Right cardiac atrium (tissue), 5 donors: ENCODE data around the gene EPGN. TPM values are rescaled to one million over a fixed set of nuclear protein-coding genes. Genes with fewer than 3 reads are reported as not detected.

ENCODE experiments used
- ATAC-seq, 2 donors: fragments of 200-7000 bp; cut with Tn5 transposase; one replicate each; pipeline versions ENCODE4 v1.8.0 to v1.9.1; 2020; ENCODE audit warnings: moderate library complexity in 2 of 2, mild to moderate bottlenecking in 1 of 2
- DNase-seq, 3 donors: peaks; one replicate each; pipeline ENCODE4 v3.0.0-alpha.2; 2020
- H3K27ac ChIP-seq: one replicate; pipeline ENCODE4 v1.5.1; 2013; ENCODE audit warnings: mild to moderate bottlenecking, low read length, control low read depth, moderate library complexity
- H3K27me3 ChIP-seq: one replicate; pipeline ENCODE4 v1.6.1; 2013; ENCODE audit not compliant: control insufficient read depth, insufficient read depth
- H3K4me1 ChIP-seq: one replicate; pipeline ENCODE4 v1.6.1; 2013; ENCODE audit warnings: low read length; ENCODE audit not compliant: control insufficient read depth, insufficient read depth
- H3K4me3 ChIP-seq: one replicate; pipeline ENCODE4 v1.5.1; 2013; ENCODE audit warnings: low read length, control low read depth
- H3K9me3 ChIP-seq: one replicate; pipeline ENCODE4 v1.6.1; 2013; ENCODE audit warnings: low read length; ENCODE audit not compliant: control insufficient read depth
- WGBS: extraction: QIAGEN DNeasy Blood & Tissue Kit; methylation state at CpG from one replicate; pipeline ENCODE4 v1.1.7; 2013; 5-methylcytosine and 5-hydroxymethylcytosine counted together
- intact Hi-C, 4 donors: fragments of 100-400 bp; cut with DNase I; formaldehyde crosslinking; loops; one replicate each; pipeline versions ENCODE4 v1.11.0 to v1.14.0; 2022 to 2023
- polyA plus RNA-seq: library from polyadenylated mRNA; stranded (reverse); fragments of 200-250 nt; gene quantifications from one replicate; pipeline ENCODE4 v1.2.3, GENCODE V29; 2013
- total RNA-seq, 4 donors: library from RNA; stranded (reverse); fragmentation: NEBNext Ultra II Directional; extraction: Animal tissue kit (Norgen Biotek cat#: 25700); gene quantifications; one replicate each; pipeline ENCODE4 v1.2.1, GENCODE V29; 2021
- donor health status: healthy with polysubstance abuse.
- donor health status: DM: no; HTN: yes; CAD: no.
- donor health status: DM: no; HTN: no; CAD: no.
- donor health status: DM: no; HTN: yes; CAD: no; lungs with severe emphysema.
- donor health status: DM: yes; HTN: yes; CAD: no.

The EPGN gene
- total and polyA plus RNA-seq, 5 donors = 0.71 to 1.1 TPM; not detected in 3

DNA sequence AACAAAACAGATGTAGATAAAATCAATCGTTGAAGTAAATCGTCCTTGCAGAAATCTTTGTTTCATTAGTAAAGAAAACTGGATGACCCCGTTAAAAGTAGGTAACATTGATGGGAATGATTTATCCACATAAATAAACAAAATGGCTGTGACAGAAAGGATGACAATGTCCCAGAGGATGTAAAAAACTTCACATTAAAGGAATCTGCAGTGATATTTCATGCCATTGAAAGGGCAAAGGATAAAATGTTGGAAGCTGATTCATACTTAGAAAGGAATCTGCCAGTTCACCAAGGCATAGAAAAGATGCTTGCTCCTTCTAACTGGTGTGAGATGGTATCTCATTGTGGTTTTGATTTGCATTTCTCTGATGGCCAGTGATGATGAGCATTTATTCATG, 24.2 kb upstream of the EPGN start:
- intact Hi-C loops = no loop called here
- no peaks in the 10 kb centered on the region for H3K4me1 ChIP-seq
- H3K27me3 ChIP-seq = no peaks in the 10 kb centered on the region
- no peak for DNase-seq
- WGBS = 69% methylated on average over 3 of the region's 3 CpGs
- no peak overlapping the region for H3K4me3 ChIP-seq
- H3K27ac ChIP-seq = no peak overlapping the region
- ATAC-seq = no peak
- H3K9me3 ChIP-seq = no peaks in the 10 kb centered on the region

DNA sequence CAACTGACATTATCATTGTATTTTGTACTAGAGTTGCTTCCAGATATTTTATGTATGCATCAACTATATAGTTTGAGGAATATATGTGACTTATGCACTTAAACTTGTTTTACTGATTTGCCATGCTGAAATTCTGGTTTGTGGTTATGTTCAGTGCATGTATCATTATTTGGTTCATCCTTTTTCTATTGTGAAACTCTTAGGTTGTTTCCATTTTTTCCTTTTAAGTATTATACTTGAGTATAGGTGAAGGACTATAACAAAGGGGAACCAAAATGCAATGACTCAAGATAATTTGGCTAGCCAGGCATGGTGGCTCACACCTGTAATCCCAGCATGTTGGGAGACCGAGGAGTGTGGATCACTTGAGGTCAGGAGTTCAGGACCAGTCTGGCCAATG, 21.1 kb upstream of the EPGN start:
- H3K27me3 ChIP-seq = no peaks in the 10 kb centered on the region
- ATAC-seq (no peak), DNase-seq (no peak)
- intact Hi-C loops = no loop called here
- H3K9me3 ChIP-seq = no peaks in the 10 kb centered on the region
- no peak overlapping the region for H3K4me3 ChIP-seq
- no peak overlapping the region for H3K27ac ChIP-seq
- H3K4me1 ChIP-seq = no peaks in the 10 kb centered on the region
- WGBS = 95% methylated on average over 1 of the region's 1 CpG

DNA sequence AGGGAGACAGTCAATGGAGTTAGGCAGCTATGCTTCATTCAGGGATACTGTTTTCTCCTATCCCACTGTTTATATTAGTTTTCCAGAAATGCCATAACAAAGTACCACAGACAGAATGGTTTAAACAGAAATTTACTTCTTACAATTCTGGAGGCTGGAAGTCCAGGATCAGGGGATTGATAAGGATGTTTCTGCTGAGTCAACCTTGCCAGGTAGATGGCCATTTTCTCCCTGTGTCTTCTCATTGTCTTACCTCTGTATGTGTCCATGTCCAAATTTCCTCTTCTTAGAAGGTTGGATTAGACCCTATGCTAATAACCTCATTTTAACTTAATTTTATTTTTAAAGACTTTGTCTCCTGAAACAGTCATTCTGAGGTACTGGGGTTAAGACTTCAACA, 20.5 kb upstream of the EPGN start:
- Histone ChIP-seq H3K4me1 (no peaks in the 10 kb centered on the region), H3K9me3 (no peaks in the 10 kb centered on the region), H3K4me3 (no peak overlapping the region), H3K27ac (no peak overlapping the region), H3K27me3 (no peaks in the 10 kb centered on the region)
- intact Hi-C loops = no loop called here
- ATAC-seq = no peak
- DNase-seq = no peak

DNA sequence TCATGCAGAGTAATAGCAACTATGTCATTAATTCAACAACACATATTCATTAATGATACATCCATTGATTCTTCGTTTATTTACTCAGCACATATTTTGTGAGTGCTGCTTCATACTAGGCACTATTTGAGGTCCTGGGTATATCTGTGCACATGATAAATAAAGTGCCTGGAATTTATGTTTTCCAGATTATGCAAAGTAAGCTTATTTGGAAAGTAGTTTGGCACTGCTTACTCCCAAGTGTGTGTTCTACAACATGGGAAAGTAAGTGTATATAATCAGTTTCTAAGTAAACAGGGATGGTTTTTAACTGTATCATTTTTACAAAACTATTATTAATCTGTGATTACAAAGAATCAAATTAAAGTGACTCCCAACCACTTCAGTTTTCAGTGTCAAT, 16.8 kb upstream of the EPGN start:
- Histone ChIP-seq H3K27ac (no peak overlapping the region), H3K9me3 (no peaks in the 10 kb centered on the region), H3K4me1 (no peaks in the 10 kb centered on the region), H3K27me3 (no peaks in the 10 kb centered on the region), H3K4me3 (no peak overlapping the region)
- intact Hi-C loops = no loop called here
- 85% methylated on average over 1 of the region's 1 CpG for WGBS
- ATAC-seq (no peak), DNase-seq (no peak)

DNA sequence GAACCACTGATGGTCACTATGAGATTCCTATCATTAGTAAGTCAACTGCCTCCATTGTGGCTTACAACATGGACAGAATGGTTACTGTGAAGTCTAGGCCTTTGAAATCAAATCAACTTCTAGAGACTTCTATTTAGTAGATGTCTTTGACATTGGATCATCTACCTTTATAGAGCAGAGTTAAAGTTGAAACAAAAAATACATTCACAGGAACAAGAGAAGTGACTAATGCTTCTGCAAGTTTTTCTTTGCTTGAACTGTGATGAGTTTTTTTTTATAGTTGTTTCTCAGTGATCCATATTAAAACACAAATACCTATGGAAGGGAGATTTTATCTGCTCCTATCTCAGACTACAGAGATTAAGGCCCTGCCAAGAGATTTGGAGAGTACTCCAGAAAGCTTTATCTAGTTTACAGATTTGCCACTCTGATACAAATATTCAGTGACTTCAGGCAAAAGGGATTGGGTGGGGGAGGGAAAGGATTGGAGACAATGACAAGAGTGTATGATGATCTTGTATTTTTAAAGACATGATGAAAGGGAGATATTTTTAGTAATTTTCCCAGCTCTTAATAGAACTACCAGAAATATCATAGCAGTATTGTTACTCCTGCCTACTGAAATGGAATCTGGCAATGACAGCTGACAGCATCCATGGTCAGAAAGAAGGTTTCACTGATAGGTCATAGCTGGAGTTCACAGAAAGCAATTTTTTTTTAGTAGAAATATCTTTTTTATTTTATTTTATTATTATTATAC, 16.0 kb upstream of the EPGN start:
- Histone ChIP-seq H3K27me3 (no peaks in the 10 kb centered on the region), H3K9me3 (no peaks in the 10 kb centered on the region), H3K4me3 (no peak overlapping the region), H3K4me1 (no peaks in the 10 kb centered on the region), H3K27ac (no peak overlapping the region)
- ATAC-seq = no peak
- intact Hi-C loops = no loop called here
- no peak for DNase-seq

DNA sequence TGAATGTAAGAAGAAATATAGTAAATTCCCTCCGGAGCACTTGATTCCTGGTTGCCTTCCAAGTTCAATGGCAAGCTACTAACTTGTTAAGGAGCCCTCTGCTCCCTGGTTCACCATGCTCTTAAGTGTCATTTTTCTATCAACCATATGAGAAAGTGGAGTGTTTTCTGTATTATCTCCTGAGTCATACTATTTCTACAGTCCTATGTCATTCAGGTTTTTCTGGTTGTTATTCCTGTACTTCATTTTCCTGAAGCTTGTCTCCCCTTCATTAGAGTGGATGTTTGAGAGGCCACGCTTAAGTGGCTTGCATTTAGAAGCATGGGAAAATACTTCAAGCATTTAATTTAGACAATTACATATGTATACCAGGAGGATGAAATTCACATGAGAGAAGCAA, 14.7 kb upstream of the EPGN start:
- WGBS = 82% methylated on average over 2 of the region's 2 CpGs
- H3K27ac ChIP-seq = no peak overlapping the region
- H3K27me3 ChIP-seq = no peaks in the 10 kb centered on the region
- no peak for DNase-seq
- H3K9me3 ChIP-seq = no peaks in the 10 kb centered on the region
- intact Hi-C loops = no loop called here
- H3K4me3 ChIP-seq = no peak overlapping the region
- no peaks in the 10 kb centered on the region for H3K4me1 ChIP-seq
- no peak for ATAC-seq

DNA sequence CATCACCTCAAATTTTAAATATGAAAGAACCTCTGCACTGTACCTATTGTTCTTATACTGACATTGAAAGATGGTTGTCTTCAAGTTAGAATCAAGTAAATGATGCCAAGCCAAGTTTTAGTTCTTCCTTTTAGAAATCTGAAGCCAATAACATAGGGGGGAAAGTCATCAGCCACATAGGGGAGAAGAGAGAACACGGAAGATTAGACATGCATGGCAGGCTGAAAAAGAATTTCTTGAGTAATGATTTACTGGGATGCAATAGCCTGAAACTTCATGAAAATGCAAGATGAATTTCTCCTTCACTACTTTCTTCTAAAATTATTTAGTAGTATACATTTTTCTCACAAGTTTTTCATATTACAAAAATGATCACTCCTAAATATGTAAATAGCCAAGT, 13.6 kb upstream of the EPGN start:
- WGBS = 94% methylated on average over 1 of the region's 1 CpG
- DNase-seq = no peak
- intact Hi-C loops = no loop called here
- no peak for ATAC-seq
- Histone ChIP-seq H3K4me3 (no peak overlapping the region), H3K9me3 (no peaks in the 10 kb centered on the region), H3K27ac (no peak overlapping the region), H3K4me1 (no peaks in the 10 kb centered on the region), H3K27me3 (no peaks in the 10 kb centered on the region)

DNA sequence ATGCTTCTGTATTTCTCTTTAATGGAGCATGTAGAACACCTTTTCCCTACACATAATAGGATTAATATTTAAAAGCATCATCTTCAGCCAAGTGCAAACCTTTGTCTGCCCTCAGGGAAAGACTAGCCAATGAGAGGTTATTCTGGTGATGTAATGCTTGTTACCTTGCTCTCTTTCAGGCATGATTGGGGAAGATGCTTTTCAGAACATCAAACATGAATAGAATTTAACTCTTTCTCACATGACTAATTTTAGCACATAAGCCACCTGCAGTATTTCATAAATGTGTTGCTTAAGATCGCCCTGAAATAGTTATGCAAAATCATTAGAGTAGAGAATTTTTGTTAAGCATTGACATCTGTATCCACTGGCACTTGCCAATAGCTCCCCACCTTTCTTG, 10.7 kb upstream of the EPGN start:
- Histone ChIP-seq H3K4me3 (no peak overlapping the region), H3K27ac (no peak overlapping the region), H3K9me3 (no peaks in the 10 kb centered on the region), H3K4me1 (no peaks in the 10 kb centered on the region), H3K27me3 (no peaks in the 10 kb centered on the region)
- no peak for ATAC-seq
- 80% methylated on average over 1 of the region's 1 CpG for WGBS
- DNase-seq = no peak
- intact Hi-C loops = no loop called here

DNA sequence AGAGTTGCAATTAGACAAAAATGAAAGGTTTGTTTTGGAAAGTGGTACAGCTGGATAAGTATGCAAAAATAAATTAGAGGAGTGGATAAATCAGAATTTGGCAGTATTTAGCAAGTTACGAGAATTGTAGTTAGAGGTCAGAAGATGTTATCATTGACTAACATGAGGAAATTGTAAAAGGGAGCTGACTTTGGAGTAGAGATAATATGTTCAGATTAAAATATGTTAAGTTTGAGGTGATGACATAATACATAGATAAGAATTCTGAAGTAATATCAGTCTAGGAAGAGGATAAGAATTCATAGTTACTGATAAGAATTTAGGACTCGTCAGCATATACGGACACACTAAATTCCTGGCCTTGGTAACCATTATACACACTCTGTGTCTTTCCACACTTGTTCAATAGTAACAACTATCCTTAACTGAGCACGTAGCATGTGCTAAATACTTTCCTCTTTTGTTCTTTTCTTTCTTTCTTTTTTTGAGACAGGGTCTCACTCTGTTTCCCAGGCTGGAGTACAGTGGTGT, 4.1 kb upstream of the EPGN start:
- ATAC-seq (peak in 1 of 2 donors; percentile 19), DNase-seq (no peak)
- Histone ChIP-seq H3K27me3 (no peaks in the 10 kb centered on the region), H3K4me1 (no peaks in the 10 kb centered on the region), H3K4me3 (no peak overlapping the region), H3K27ac (no peak overlapping the region), H3K9me3 (no peaks in the 10 kb centered on the region)
- 37% methylated on average over 4 of the region's 4 CpGs for WGBS
- intact Hi-C loops = no loop called here

DNA sequence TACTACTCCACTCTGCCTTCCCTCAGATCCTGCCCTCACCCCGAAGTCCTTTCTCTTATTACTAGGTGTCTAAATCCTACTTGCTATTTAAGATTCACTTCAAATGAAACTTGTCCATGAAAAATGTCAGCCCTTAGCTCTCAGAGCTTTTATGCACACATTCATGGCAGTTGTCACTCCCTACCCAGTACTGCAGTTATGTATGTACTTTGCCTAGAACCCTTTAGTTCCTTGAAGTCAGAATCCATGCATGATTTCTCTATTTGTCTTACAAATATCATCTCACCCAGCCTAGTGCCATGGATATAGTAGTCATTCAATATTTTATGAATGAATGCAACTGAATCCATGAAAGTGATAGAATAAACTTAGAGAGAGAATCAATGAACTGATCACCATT, 3.3 kb upstream of the EPGN start:
- ATAC-seq = no peak
- Histone ChIP-seq H3K4me1 (no peaks in the 10 kb centered on the region), H3K9me3 (no peaks in the 10 kb centered on the region), H3K4me3 (no peak overlapping the region), H3K27ac (no peak overlapping the region), H3K27me3 (no peaks in the 10 kb centered on the region)
- 96% methylated on average over 1 of the region's 1 CpG for WGBS
- no peak for DNase-seq
- intact Hi-C loops = no loop called here

DNA sequence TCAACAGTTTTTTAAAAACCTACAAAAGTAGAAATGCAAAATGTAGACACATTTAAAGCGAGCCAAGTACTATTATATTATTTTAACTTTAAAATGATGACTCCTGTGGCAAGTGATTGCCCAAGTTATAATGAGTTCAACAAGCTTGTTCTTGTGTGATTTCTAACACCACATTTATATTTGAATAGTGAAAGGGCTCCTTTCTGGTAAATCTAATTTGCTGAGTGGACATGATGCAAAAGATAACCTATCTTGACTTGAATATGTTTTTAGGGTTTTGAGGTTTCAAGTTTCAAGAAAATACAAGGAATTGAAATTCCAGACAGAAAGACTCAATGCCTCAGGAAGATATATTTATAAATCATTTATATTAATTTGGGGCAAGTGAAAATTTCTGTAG, 1.1 kb upstream of the EPGN start:
- 91% methylated on average over 1 of the region's 1 CpG for WGBS
- no peak overlapping the region for H3K27ac ChIP-seq
- intact Hi-C loops = no loop called here

DNA sequence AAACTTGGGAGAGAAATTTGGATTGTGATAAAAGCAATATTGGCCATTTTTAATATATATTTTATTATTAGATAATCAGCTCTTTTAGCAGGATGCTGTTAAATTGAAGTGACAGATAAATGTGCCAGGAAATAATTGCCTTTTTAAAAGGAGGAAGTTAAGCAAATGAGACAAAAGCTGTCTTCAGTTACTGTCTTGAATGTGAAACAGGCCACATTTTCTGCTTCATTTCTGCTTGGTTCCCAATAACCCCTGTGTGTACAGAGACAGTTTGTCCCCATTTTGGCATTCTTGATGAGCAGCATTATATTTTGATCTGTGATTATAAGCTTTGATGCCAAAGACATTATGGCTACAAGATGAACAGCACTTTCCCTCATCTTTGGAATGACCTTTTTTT, 953 bp downstream of the EPGN start:
- no peak overlapping the region for H3K4me3 ChIP-seq
- intact Hi-C loops = no loop called here
- no peak for DNase-seq

More for the DNA sequence above, 1.1 kb upstream of the EPGN start:
- ATAC-seq (no peak), DNase-seq (no peak)
- Histone ChIP-seq H3K9me3 (no peaks in the 10 kb centered on the region), H3K27me3 (no peaks in the 10 kb centered on the region), H3K4me3 (no peak overlapping the region), H3K4me1 (no peaks in the 10 kb centered on the region)

More for the DNA sequence above, 953 bp downstream of the EPGN start:
- ATAC-seq = no peak
- Histone ChIP-seq H3K9me3 (no peaks in the 10 kb centered on the region), H3K4me1 (no peaks in the 10 kb centered on the region), H3K27ac (no peak overlapping the region), H3K27me3 (no peaks in the 10 kb centered on the region)
